Panc1 (cell line): ENCODE measurements around the gene OTUD4. TPM values are rescaled to one million over a fixed set of nuclear protein-coding genes. Genes with fewer than 3 reads are reported as not detected.

Experiments
- ATAC-seq: fragments of 200-7000 bp; cut with Tn5 transposase; 2 replicates; pipeline ENCODE4 v1.9.1; 2020; ENCODE audit warnings: mild to moderate bottlenecking, moderate library complexity
- BruUV-seq: library from RNA; stranded (reverse); fragments of 400-500 nt; replicated peaks from 2 replicates; lab custom pipeline; 2021; lab: Mats Ljungman, UMichigan
- CTCF ChIA-PET: fragments of 300-600 bp; sonication (Branson Sonifier 250); formaldehyde crosslinking; loops from one replicate; lab custom pipeline; 2022; ENCODE audit warnings: antibody characterized with exemption; lab: Charles Lee
- POLR2A ChIA-PET: fragments of 300-600 bp; sonication (Branson Sonifier 250); formaldehyde crosslinking; loops from one replicate; lab custom pipeline; 2022; ENCODE audit warnings: antibody characterized with exemption; lab: Charles Lee
- DNase-seq: peaks from one replicate; pipeline ENCODE4 v3.0.0-alpha.2; 2010; ENCODE audit warnings: low read depth, low spot score
- H3K27ac ChIP-seq: 2 replicates; pipeline ENCODE4 v1.5.1; 2011; ENCODE audit warnings: mild to moderate bottlenecking, low read length, inconsistent platforms
- H3K27me3 ChIP-seq: fragments of 200-500 bp; sonication (Bioruptor generic); 2 replicates; pipeline ENCODE4 v1.6.0; 2014; ENCODE audit warnings: low read length, inconsistent platforms; ENCODE audit not compliant: control insufficient read depth, insufficient read depth
- H3K36me3 ChIP-seq: fragments of 200-500 bp; sonication (Bioruptor generic); 2 replicates; pipeline ENCODE4 v1.5.1; 2014; ENCODE audit warnings: inconsistent platforms, mild to moderate bottlenecking, low read length, moderate library complexity; ENCODE audit not compliant: control insufficient read depth, insufficient read depth
- H3K4me1 ChIP-seq: 2 replicates; pipeline ENCODE4 v1.5.1; 2011; ENCODE audit warnings: inconsistent platforms, mild to moderate bottlenecking, low read length, moderate library complexity; ENCODE audit not compliant: control insufficient read depth, insufficient read depth
- H3K4me3 ChIP-seq, 2 experiments: 2 replicates each; pipeline ENCODE4 v1.5.1; 2011 to 2012; ENCODE audit warnings: low read depth in 2 of 2, low read length in 2 of 2, mild to moderate bottlenecking in 2 of 2, inconsistent platforms in 1 of 2, moderate library complexity in 1 of 2
- H3K9me3 ChIP-seq: fragments of 200-500 bp; sonication (Bioruptor generic); 2 replicates; pipeline ENCODE4 v1.5.1; 2014; ENCODE audit warnings: low read depth, mild to moderate bottlenecking, inconsistent platforms, low read length, moderate library complexity; ENCODE audit not compliant: control insufficient read depth, insufficient read depth
- CTCF ChIP-seq: fragments of 450-650 bp; IDR thresholded peaks from 2 replicates; pipeline ENCODE4 v1.5.1; 2017; ENCODE audit warnings: mild to moderate bottlenecking
- POLR2AphosphoS5 ChIP-seq: IDR thresholded peaks from 2 replicates; pipeline ENCODE4 v1.6.1; 2012; ENCODE audit warnings: mild to moderate bottlenecking, low read depth, low read length, moderate library complexity
- REST ChIP-seq, 2 experiments: IDR thresholded peaks; 2 replicates each; pipeline ENCODE4 v1.6.1; 2011 to 2012; ENCODE audit warnings: low read depth in 2 of 2, control low read depth in 1 of 2, low read length in 1 of 2, mild to moderate bottlenecking in 1 of 2, moderate library complexity in 1 of 2; ENCODE audit not compliant: insufficient read depth in 1 of 2
- SIN3A ChIP-seq: IDR thresholded peaks from 2 replicates; pipeline ENCODE4 v1.6.1; 2012; ENCODE audit warnings: low read depth, mild to moderate bottlenecking, low read length, moderate library complexity, borderline replicate concordance; ENCODE audit not compliant: insufficient read depth
- TCF7L2 ChIP-seq: IDR thresholded peaks from 2 replicates; pipeline ENCODE4 v1.6.1; 2011; ENCODE audit warnings: mild to moderate bottlenecking, low read depth, low read length, inconsistent platforms
- in situ Hi-C: cut with HindIII; loops from 2 replicates; pipeline ENCODE4 v1.10.0; 2016; ENCODE audit warnings: low sequenced_read_pairs, low pct_unique_long_range_greater_than_20kb
- intact Hi-C: fragments of 100-400 bp; cut with micrococcal nuclease; formaldehyde crosslinking; loops from one replicate; pipeline ENCODE4 v1.10.0; 2022; ENCODE audit not compliant: unreplicated experiment
- total RNA-seq: library from RNA; stranded (reverse); gene quantifications from one replicate; pipeline ENCODE4 v1.2.1, GENCODE V29; 2021; ENCODE audit not compliant: unreplicated experiment

Gene OTUD4
- total RNA-seq, 1 experiment from 2014 or later, result 31.5 TPM

GRCh38 chr4:145156986-145157385 is 23.4 kb downstream of the OTUD4 start:
- in situ Hi-C loops, result no loop called here
- no peaks in the 10 kb centered on the region for H3K4me1 ChIP-seq
- H3K27ac ChIP-seq, result no peak overlapping the region
- H3K27me3 ChIP-seq, result no peaks in the 10 kb centered on the region
- ATAC-seq, result no peak
- no TSS peak for BruUV-seq
- no peak for DNase-seq
- no peak for TF ChIP-seq CTCF
- no peaks in the 10 kb centered on the region for H3K9me3 ChIP-seq
- H3K4me3 ChIP-seq, result no peak overlapping the region
- CTCF ChIA-PET, result no interaction called here
- POLR2A ChIA-PET, result no interaction called here
- intact Hi-C loops, result no loop called here
- H3K36me3 ChIP-seq, result peaks cover 9% of the 10 kb centered on the region

GRCh38 chr4:145155268-145155870 is 25.0 kb downstream of the OTUD4 start:
- ATAC-seq (no peak), DNase-seq (no peak)
- POLR2A ChIA-PET, result no interaction called here
- Histone ChIP-seq H3K9me3 (no peaks in the 10 kb centered on the region), H3K27me3 (no peaks in the 10 kb centered on the region), H3K4me1 (no peaks in the 10 kb centered on the region), H3K36me3 (peaks cover 12% of the 10 kb centered on the region), H3K4me3 (no peak overlapping the region), H3K27ac (no peak overlapping the region)
- CTCF ChIA-PET, result interaction anchor here (0.6 kb wide), 1 partner anchor 26 kb away, joined by 3 read pairs; no protein-coding TSS in a partner anchor
- no peak for TF ChIP-seq REST (IDR thresholded peaks at IDR 0.05; ENCODE audit: insufficient read depth in 1 of 2, low read depth in 2 of 2, low read length in 1 of 2)
- TF ChIP-seq CTCF, result no peak
- no peak for TF ChIP-seq SIN3A
- no peak for TF ChIP-seq TCF7L2
- TF ChIP-seq POLR2AphosphoS5, result no peak
- intact Hi-C loops, result no loop called here
- in situ Hi-C loops, result no loop called here
- BruUV-seq, result no TSS peak
